SK-N-SH treated with all-trans-retinoic acid at 6 μM for 48 hours (cell line): ENCODE measurements around the gene FAAP100.

ENCODE experiments used
- ARNTL ChIP-seq: fragments of 450-650 bp; formaldehyde crosslinking; IDR thresholded peaks from 2 replicates; pipeline ENCODE4 v1.5.0; 2020; ENCODE audit warnings: low read depth, mild to moderate bottlenecking, moderate library complexity, borderline replicate concordance
- BACH2 ChIP-seq: fragments of 250-450 bp; sonication (Bioruptor Pico); IDR thresholded peaks from 2 replicates; pipeline ENCODE4 v1.9.0; 2021; ENCODE audit warnings: mild to moderate bottlenecking, borderline replicate concordance
- CSDC2 ChIP-seq: fragments of 250-450 bp; sonication (Bioruptor Pico); IDR thresholded peaks from 2 replicates; pipeline ENCODE4 v1.5.0; 2020; ENCODE audit warnings: mild to moderate bottlenecking, moderate library complexity
- ESRRG ChIP-seq: fragments of 250-450 bp; sonication (Bioruptor Pico); IDR thresholded peaks from 2 replicates; pipeline ENCODE4 v1.6.1; 2021; ENCODE audit warnings: mild to moderate bottlenecking
- GLIS3 ChIP-seq: fragments of 250-450 bp; sonication (Bioruptor Pico); IDR thresholded peaks from 2 replicates; pipeline ENCODE4 v1.5.0; 2020; ENCODE audit warnings: mild to moderate bottlenecking, moderate library complexity
- ISL1 ChIP-seq: fragments of 250-450 bp; sonication (Bioruptor Pico); IDR thresholded peaks from 2 replicates; pipeline ENCODE4 v2.1.2; 2022; ENCODE audit warnings: mild to moderate bottlenecking, moderate library complexity
- PATZ1 ChIP-seq: fragments of 250-450 bp; sonication (Bioruptor Pico); IDR thresholded peaks from 2 replicates; pipeline ENCODE4 v1.8.0; 2020; ENCODE audit warnings: mild to moderate bottlenecking, moderate library complexity, borderline replicate concordance
- RARB ChIP-seq: fragments of 250-450 bp; sonication (Bioruptor Pico); IDR thresholded peaks from 2 replicates; pipeline ENCODE4 v1.8.0; 2021; ENCODE audit warnings: mild to moderate bottlenecking, moderate library complexity
- ZC3H10 ChIP-seq: fragments of 250-450 bp; sonication (Bioruptor Pico); IDR thresholded peaks from 2 replicates; pipeline ENCODE4 v1.5.1; 2021; ENCODE audit warnings: mild to moderate bottlenecking, moderate library complexity
- ZFP3 ChIP-seq: fragments of 250-450 bp; sonication (Bioruptor Pico); IDR thresholded peaks from 2 replicates; pipeline ENCODE4 v1.5.0; 2020; ENCODE audit warnings: mild to moderate bottlenecking, moderate library complexity
- ZNF70 ChIP-seq: fragments of 450-650 bp; formaldehyde crosslinking; IDR thresholded peaks from 2 replicates; pipeline ENCODE4 v1.5.0; 2020; ENCODE audit warnings: mild to moderate bottlenecking, moderate library complexity
- ZNF8 ChIP-seq: fragments of 450-650 bp; formaldehyde crosslinking; IDR thresholded peaks from 2 replicates; pipeline ENCODE4 v1.5.0; 2020; ENCODE audit warnings: mild to moderate bottlenecking, moderate library complexity
- TF ChIP-seq, protein P1 (sequence below): fragments of 250-450 bp; sonication (Bioruptor Pico); IDR thresholded peaks from 2 replicates; pipeline ENCODE4 v1.8.0; 2021; ENCODE audit warnings: low read depth, mild to moderate bottlenecking, moderate library complexity, borderline replicate concordance
- TF ChIP-seq, protein P2 (sequence below): fragments of 250-450 bp; sonication (Bioruptor Pico); IDR thresholded peaks from 2 replicates; pipeline ENCODE4 v1.5.0; 2020; ENCODE audit warnings: mild to moderate bottlenecking, moderate library complexity

DNA sequence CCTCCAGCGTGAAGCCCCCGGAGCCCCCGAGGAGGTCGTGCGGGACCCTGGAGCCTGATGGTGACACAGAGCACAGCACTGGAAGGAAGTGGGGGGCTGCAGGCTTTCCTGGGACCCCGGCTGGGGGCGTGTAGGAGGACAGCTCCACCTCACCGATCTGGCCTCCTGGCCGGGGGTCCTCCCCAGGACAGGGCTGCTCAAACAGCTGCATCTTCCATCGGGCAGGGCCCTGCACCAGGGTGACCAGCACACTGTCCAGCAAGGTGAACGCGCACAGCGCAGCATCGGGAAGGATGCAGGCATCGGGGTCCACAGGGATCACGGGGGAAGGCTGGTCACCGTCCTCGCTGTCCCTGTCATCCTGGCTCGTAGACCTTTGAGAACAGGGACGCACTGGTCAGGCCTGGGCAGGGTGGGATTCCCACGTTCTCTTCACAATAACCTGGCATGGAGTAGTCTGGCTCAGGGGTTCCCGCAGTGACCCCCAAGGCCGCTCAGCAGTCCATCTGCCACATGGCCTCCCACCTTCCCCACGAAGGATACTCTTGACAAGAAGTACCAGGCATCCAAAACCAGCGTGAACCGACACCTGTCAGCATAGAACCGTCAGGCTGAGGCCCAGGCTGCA lies 1.2 kb downstream of the FAAP100 start:
- TF ChIP-seq ARNTL (no peak), BACH2 (CRISPR knock-in tag) (no peak), GLIS3 (CRISPR knock-in tag) (no peak), ESRRG (CRISPR knock-in tag) (no peak), ZNF8 (CRISPR knock-in tag) (no peak), RARB (CRISPR knock-in tag) (no peak), ZNF70 (CRISPR knock-in tag) (no peak), ZC3H10 (CRISPR knock-in tag) (no peak), ZFP3 (CRISPR knock-in tag) (no peak), ISL1 (no peak), PATZ1 (CRISPR knock-in tag) (no peak), CSDC2 (CRISPR knock-in tag) (no peak)
- TF ChIP-seq, protein P1, sequence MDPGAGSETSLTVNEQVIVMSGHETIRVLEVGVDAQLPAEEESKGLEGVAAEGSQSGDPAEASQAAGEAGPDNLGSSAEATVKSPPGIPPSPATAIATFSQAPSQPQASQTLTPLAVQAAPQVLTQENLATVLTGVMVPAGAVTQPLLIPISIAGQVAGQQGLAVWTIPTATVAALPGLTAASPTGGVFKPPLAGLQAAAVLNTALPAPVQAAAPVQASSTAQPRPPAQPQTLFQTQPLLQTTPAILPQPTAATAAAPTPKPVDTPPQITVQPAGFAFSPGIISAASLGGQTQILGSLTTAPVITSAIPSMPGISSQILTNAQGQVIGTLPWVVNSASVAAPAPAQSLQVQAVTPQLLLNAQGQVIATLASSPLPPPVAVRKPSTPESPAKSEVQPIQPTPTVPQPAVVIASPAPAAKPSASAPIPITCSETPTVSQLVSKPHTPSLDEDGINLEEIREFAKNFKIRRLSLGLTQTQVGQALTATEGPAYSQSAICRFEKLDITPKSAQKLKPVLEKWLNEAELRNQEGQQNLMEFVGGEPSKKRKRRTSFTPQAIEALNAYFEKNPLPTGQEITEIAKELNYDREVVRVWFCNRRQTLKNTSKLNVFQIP (CRISPR knock-in tag), result no peak
- TF ChIP-seq, protein P2, sequence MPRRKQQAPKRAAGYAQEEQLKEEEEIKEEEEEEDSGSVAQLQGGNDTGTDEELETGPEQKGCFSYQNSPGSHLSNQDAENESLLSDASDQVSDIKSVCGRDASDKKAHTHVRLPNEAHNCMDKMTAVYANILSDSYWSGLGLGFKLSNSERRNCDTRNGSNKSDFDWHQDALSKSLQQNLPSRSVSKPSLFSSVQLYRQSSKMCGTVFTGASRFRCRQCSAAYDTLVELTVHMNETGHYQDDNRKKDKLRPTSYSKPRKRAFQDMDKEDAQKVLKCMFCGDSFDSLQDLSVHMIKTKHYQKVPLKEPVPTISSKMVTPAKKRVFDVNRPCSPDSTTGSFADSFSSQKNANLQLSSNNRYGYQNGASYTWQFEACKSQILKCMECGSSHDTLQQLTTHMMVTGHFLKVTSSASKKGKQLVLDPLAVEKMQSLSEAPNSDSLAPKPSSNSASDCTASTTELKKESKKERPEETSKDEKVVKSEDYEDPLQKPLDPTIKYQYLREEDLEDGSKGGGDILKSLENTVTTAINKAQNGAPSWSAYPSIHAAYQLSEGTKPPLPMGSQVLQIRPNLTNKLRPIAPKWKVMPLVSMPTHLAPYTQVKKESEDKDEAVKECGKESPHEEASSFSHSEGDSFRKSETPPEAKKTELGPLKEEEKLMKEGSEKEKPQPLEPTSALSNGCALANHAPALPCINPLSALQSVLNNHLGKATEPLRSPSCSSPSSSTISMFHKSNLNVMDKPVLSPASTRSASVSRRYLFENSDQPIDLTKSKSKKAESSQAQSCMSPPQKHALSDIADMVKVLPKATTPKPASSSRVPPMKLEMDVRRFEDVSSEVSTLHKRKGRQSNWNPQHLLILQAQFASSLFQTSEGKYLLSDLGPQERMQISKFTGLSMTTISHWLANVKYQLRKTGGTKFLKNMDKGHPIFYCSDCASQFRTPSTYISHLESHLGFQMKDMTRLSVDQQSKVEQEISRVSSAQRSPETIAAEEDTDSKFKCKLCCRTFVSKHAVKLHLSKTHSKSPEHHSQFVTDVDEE, result no peak
